Measurements from ENCODE around the gene MBD3L1.

DNA sequence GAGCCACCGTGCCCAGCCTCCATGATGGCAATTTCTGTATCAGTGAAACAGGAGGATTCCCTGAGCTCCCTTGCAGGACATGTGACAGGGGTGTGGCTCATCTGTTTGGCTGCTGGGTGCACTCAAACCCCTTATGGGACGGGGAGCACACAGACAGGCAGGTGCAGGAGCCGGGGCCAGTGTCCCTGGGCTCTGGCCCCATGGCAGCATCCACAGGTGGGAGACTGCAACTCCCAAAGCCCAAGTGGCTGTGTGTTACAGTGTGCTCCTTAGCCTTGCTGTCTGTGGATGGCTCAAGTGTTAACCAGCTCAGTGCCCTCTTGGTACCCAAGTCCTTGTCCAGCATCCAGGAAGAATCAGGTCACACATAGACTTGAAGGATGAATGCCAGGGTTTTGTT lies 14.6 kb downstream of the MBD3L1 start:
- TF ChIP-seq, protein P1, sequence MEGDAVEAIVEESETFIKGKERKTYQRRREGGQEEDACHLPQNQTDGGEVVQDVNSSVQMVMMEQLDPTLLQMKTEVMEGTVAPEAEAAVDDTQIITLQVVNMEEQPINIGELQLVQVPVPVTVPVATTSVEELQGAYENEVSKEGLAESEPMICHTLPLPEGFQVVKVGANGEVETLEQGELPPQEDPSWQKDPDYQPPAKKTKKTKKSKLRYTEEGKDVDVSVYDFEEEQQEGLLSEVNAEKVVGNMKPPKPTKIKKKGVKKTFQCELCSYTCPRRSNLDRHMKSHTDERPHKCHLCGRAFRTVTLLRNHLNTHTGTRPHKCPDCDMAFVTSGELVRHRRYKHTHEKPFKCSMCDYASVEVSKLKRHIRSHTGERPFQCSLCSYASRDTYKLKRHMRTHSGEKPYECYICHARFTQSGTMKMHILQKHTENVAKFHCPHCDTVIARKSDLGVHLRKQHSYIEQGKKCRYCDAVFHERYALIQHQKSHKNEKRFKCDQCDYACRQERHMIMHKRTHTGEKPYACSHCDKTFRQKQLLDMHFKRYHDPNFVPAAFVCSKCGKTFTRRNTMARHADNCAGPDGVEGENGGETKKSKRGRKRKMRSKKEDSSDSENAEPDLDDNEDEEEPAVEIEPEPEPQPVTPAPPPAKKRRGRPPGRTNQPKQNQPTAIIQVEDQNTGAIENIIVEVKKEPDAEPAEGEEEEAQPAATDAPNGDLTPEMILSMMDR (IDR thresholded peaks at IDR 0.05) = no peak
- no peak for TF ChIP-seq EZH2 (IDR thresholded peaks at IDR 0.05; ENCODE audit: borderline replicate concordance, insufficient read depth, low read depth, low read length, poor library complexity, severe bottlenecking)

Data from B cell (primary cell).